H1 (cell line): ENCODE results near the gene DSP.

ENCODE experiments used
- BCL11A ChIP-seq, 2 experiments: IDR thresholded peaks; one replicate each; pipeline ENCODE4 v1.6.1; 2011; ENCODE audit warnings: low read depth in 2 of 2, low read length in 2 of 2, mild to moderate bottlenecking in 2 of 2
- BRCA1 ChIP-seq: IDR thresholded peaks from 2 replicates; pipeline ENCODE4 v1.6.1; 2012; ENCODE audit warnings: low read depth, low read length, improper control_type of control experiment
- CREB1 ChIP-seq: IDR thresholded peaks from 2 replicates; pipeline ENCODE4 v1.6.1; 2012; ENCODE audit warnings: inconsistent platforms
- HDAC2 ChIP-seq, 2 experiments: fragments of 300-600 bp in 1 of 2; sonication (generic) in 1 of 2; IDR thresholded peaks; 2 replicates each; pipeline ENCODE4 v1.6.1; 2011 to 2012; ENCODE audit warnings: low read depth in 2 of 2, low read length in 2 of 2, mild to moderate bottlenecking in 2 of 2, moderate library complexity in 2 of 2, borderline replicate concordance in 1 of 2, inconsistent platforms in 1 of 2
- KDM5A ChIP-seq: fragments of 200-600 bp; IDR thresholded peaks from 2 replicates; pipeline ENCODE4 v1.7.1; 2012; ENCODE audit warnings: mild to moderate bottlenecking, low read length, inconsistent platforms, mixed read lengths
- MAX ChIP-seq: IDR thresholded peaks from 2 replicates; pipeline ENCODE4 v1.6.1; 2012; ENCODE audit warnings: inconsistent platforms
- POLR2A ChIP-seq, 2 experiments: IDR thresholded peaks; 1 replicate in 1 of 2; 2 replicates in 1 of 2; pipeline ENCODE4 v1.6.1; 2011; ENCODE audit warnings: low read depth in 2 of 2, low read length in 2 of 2, mild to moderate bottlenecking in 2 of 2; ENCODE audit errors: control extremely low read depth in 1 of 2
- SIRT6 ChIP-seq: IDR thresholded peaks from one replicate; pipeline ENCODE4 v1.7.1; 2012; ENCODE audit warnings: low read length, inconsistent platforms
- SP2 ChIP-seq: IDR thresholded peaks from 2 replicates; pipeline ENCODE4 v1.6.1; 2012; ENCODE audit warnings: mild to moderate bottlenecking, low read length, inconsistent platforms
- TAF1 ChIP-seq: IDR thresholded peaks from 2 replicates; pipeline ENCODE4 v1.6.1; 2011; ENCODE audit warnings: mild to moderate bottlenecking, low read depth, low read length

GRCh38 chr6:7505189-7505699, 36.2 kb upstream of the DSP start:
- TF ChIP-seq POLR2A (IDR thresholded peaks at IDR 0.05; ENCODE audit: control extremely low read depth in 1 of 2, low read depth in 2 of 2, low read length in 2 of 2) (peak in 1 of 2 experiments; percentile 23; a peak in 1 of 3 replicates), CREB1 (no peak), SIRT6 (no peak), HDAC2 (IDR thresholded peaks at IDR 0.05; ENCODE audit: borderline replicate concordance in 1 of 2, low read depth in 2 of 2, low read length in 2 of 2) (peak in 1 of 2 experiments; percentile 79; a peak in 1 of 4 replicates), TAF1 (0 out of 2 replicates have a peak, but pooled peaks have one; percentile 27), MAX (0 out of 2 replicates have a peak, but pooled peaks have one; percentile 42), BCL11A (IDR thresholded peaks at IDR 0.05; ENCODE audit: low read depth in 2 of 2, low read length in 2 of 2) (no peak), KDM5A (no peak), BRCA1 (no peak), SP2 (no peak)
